ENCODE measurements around the gene POLK. TPM values are rescaled to one million over a fixed set of nuclear protein-coding genes. Genes with fewer than 3 reads are reported as not detected.

POLK gene
- total and polyA plus RNA-seq, 4 donors, result 8.1 to 58.4 (median 27.2) TPM

DNA sequence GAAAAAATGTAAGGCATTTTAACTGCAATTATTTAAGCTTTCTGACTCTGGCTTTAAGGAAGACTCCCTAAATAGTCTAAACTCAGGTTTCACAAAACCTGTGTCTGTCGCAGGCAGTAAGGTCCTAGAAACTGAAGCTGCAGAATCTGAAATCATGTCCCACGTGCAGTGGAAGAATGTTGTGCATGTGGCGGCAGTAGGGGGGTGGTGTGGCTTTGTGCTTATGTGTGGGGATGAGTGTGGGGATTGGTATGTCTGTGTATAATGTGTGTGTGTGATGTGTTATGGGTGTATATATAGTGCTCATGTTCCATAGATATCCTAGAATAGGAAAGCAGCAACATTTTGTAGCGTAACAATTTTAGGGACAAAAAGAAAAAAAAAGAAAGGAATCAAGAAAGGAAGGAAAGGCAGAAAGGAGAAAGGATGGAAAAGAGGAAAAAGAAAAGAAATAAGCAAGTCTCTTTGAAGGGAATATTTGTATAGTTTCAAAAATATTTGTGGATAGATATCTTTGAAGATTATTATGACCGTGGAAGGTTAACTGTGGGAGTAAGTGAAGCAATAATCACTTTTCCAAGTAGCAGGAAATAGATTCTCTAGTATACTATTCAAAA, 106.2 kb downstream of the POLK start:
- intact Hi-C loops (cut with DNase I), result no loop called here
- Histone ChIP-seq H3K4me1 (ENCODE audit: control insufficient read depth in 1 of 2, insufficient read depth in 2 of 2, low read length in 2 of 2) (no peaks in the 10 kb centered on the region), H3K4me3 (ENCODE audit: low read length in 2 of 2) (no peak overlapping the region), H3K27ac (ENCODE audit: low read depth in 1 of 2, low read length in 2 of 2) (no peak overlapping the region), H3K9me3 (ENCODE audit: control insufficient read depth, low read length) (no peaks in the 10 kb centered on the region), H3K36me3 (ENCODE audit: control insufficient read depth in 1 of 2, insufficient read depth in 2 of 2, low read length in 1 of 2) (no peaks in the 10 kb centered on the region), H3K27me3 (ENCODE audit: control insufficient read depth in 1 of 2, insufficient read depth in 2 of 2, low read length in 1 of 2) (no peaks in the 10 kb centered on the region)
- ATAC-seq (ENCODE audit: low FRiP score) (no peak), DNase-seq (no peak)
- 91% methylated on average over 5 of the region's 5 CpGs for WGBS, 2 donors

DNA sequence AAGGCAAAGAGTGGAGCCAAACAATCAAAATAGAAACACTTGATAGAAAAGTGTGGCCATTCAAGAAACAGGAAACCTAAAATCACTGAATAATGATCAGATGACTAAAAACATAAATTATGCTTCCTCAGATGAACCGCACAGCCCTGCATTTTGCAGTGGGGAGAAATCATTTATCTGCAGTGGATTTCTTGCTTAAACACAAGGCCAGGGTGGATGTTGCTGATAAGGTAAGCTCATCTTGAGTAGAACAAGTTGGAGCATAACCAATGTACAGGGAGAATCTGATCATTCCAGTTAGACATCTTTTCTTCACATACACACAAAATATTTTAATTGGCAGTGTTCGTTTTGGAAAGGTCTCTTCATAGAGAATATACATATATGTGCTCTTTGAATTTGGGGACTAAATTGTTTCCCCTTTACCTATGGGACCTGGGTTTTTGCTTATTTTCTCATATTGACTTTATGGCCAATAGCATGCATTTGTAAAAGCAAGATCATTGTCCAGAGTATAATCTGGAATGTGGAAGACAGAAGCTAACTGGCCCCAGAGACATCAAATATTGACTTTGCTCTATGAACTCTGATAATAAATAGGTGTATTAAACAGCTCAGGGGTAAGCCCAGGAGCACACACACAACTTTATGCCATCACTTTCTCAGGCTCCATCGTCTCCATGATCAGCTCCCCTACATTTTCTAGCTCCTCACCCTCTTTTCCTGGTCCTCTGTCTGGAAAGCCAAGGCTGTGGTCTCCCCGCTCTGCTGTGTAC, 108.7 kb downstream of the POLK start:
- intact Hi-C loops (cut with DNase I), result no loop called here
- WGBS, 2 donors, result 87 to 92% methylated on average over 4 of the region's 4 CpGs
- Histone ChIP-seq H3K27ac (ENCODE audit: low read depth in 1 of 2, low read length in 2 of 2) (no peak overlapping the region), H3K4me3 (ENCODE audit: low read length in 2 of 2) (no peak overlapping the region), H3K9me3 (ENCODE audit: control insufficient read depth, low read length) (no peaks in the 10 kb centered on the region), H3K4me1 (ENCODE audit: control insufficient read depth in 1 of 2, insufficient read depth in 2 of 2, low read length in 2 of 2) (no peaks in the 10 kb centered on the region), H3K36me3 (ENCODE audit: control insufficient read depth in 1 of 2, insufficient read depth in 2 of 2, low read length in 1 of 2) (no peaks in the 10 kb centered on the region), H3K27me3 (ENCODE audit: control insufficient read depth in 1 of 2, insufficient read depth in 2 of 2, low read length in 1 of 2) (no peaks in the 10 kb centered on the region)
- DNase-seq (no peak), ATAC-seq (ENCODE audit: low FRiP score) (no peak)

DNA sequence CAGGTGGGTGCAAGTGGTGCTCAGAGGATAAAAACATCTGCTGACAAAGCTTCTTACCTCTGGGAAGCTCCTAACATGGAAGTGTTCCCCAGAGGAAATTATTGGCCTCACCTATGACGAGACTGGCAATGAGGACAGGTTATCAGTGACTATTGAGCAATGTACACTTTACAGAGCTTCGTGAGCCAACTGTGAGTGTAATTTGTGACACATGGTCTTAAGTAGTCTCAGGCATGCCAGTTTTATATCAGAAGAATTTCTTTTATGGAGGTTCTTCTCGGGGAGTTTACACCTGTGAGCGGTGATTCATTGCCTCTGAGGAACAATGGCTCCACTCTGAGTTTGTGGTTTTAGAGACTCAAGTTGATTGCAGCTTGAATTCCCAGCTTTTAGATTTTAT, 110.9 kb downstream of the POLK start:
- ATAC-seq (ENCODE audit: low FRiP score) (no peak), DNase-seq (no peak)
- Histone ChIP-seq H3K4me3 (ENCODE audit: low read length in 2 of 2) (no peak overlapping the region), H3K27me3 (ENCODE audit: control insufficient read depth in 1 of 2, insufficient read depth in 2 of 2, low read length in 1 of 2) (no peaks in the 10 kb centered on the region), H3K27ac (ENCODE audit: low read depth in 1 of 2, low read length in 2 of 2) (no peak overlapping the region), H3K4me1 (ENCODE audit: control insufficient read depth in 1 of 2, insufficient read depth in 2 of 2, low read length in 2 of 2) (no peaks in the 10 kb centered on the region), H3K9me3 (ENCODE audit: control insufficient read depth, low read length) (no peaks in the 10 kb centered on the region), H3K36me3 (ENCODE audit: control insufficient read depth in 1 of 2, insufficient read depth in 2 of 2, low read length in 1 of 2) (peaks cover 0 to 5% of the 10 kb centered on the region in 2 donors)
- intact Hi-C loops (cut with DNase I), result no loop called here
- WGBS, 2 donors, result 93 to 96% methylated on average over 4 of the region's 4 CpGs

DNA sequence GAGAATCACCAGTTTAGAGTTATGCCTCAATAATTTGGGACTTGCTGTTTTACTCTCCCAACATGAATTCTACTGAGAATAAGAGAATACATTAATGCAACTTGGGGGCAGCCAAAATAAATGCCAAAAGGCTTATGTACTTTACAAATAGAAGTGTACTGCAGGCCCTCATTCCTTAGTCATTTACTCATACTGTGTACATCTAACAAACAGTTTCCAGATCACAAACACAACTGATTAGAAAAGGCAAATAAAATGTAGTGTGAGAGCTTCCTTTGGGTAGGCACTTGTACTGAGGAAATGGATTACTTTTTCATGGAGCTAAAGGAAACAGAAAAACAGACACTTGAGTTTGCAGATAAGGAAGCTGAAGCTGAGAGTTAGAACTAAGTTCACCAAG, 112.2 kb downstream of the POLK start:
- H3K9me3 ChIP-seq (ENCODE audit: control insufficient read depth, low read length), result peaks cover 1% of the 10 kb centered on the region
- DNase-seq, result no peak
- intact Hi-C loops (cut with DNase I), result no loop called here
- H3K4me1 ChIP-seq (ENCODE audit: control insufficient read depth in 1 of 2, insufficient read depth in 2 of 2, low read length in 2 of 2), result no peaks in the 10 kb centered on the region
- peaks cover 0 to 5% of the 10 kb centered on the region in 2 donors for H3K36me3 ChIP-seq (ENCODE audit: control insufficient read depth in 1 of 2, insufficient read depth in 2 of 2, low read length in 1 of 2)
- no peak overlapping the region for H3K27ac ChIP-seq (ENCODE audit: low read depth in 1 of 2, low read length in 2 of 2)
- H3K27me3 ChIP-seq (ENCODE audit: control insufficient read depth in 1 of 2, insufficient read depth in 2 of 2, low read length in 1 of 2), result no peaks in the 10 kb centered on the region
- no peak overlapping the region for H3K4me3 ChIP-seq (ENCODE audit: low read length in 2 of 2)
- no peak for ATAC-seq (ENCODE audit: low FRiP score)

DNA sequence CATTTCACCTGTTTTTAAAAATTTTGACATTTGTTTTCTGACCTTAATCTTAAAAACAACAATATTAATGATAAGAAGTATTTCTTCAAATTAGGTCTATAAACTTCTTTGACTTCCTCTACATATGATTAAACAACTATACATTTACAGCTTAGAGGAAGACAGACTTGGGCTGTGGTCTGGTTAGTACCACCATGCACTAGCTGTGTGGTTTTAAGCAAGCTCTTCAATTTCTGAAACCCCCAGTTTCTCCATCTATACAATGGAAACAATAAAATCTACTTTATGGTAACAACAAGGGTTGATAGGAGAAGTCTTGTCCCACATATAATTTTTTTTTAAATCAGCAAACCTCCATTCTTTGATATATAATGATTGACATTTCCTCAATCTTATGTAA, 115.3 kb downstream of the POLK start:
- Histone ChIP-seq H3K36me3 (ENCODE audit: control insufficient read depth in 1 of 2, insufficient read depth in 2 of 2, low read length in 1 of 2) (peaks cover 0 to 5% of the 10 kb centered on the region in 2 donors), H3K4me3 (ENCODE audit: low read length in 2 of 2) (no peak overlapping the region), H3K4me1 (ENCODE audit: control insufficient read depth in 1 of 2, insufficient read depth in 2 of 2, low read length in 2 of 2) (no peaks in the 10 kb centered on the region), H3K9me3 (ENCODE audit: control insufficient read depth, low read length) (peaks cover 1% of the 10 kb centered on the region), H3K27ac (ENCODE audit: low read depth in 1 of 2, low read length in 2 of 2) (no peak overlapping the region), H3K27me3 (ENCODE audit: control insufficient read depth in 1 of 2, insufficient read depth in 2 of 2, low read length in 1 of 2) (no peaks in the 10 kb centered on the region)
- no peak for ATAC-seq (ENCODE audit: low FRiP score)
- DNase-seq, result no peak
- intact Hi-C loops (cut with DNase I), result no loop called here

DNA sequence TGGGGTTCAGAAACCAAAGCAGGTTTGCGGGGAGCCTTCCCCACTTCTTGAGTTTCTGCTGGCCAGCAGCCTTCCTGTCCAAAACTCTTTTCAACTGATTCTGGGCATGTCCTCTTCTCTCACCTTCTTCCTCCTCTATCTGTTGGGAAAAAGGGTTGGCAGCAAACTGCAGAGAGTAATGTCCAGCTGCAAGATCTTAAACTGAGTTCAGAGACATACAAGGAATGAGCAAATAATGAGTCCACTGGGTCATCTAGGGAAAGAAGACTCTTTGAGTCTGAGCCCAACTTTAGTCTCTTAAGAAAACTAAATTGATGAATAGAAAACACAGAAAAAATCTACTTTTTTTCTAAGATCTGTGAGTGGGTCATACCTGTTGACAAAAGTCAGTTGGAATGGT, 116.1 kb downstream of the POLK start:
- intact Hi-C loops (cut with DNase I), result no loop called here
- Histone ChIP-seq H3K4me1 (ENCODE audit: control insufficient read depth in 1 of 2, insufficient read depth in 2 of 2, low read length in 2 of 2) (no peaks in the 10 kb centered on the region), H3K27me3 (ENCODE audit: control insufficient read depth in 1 of 2, insufficient read depth in 2 of 2, low read length in 1 of 2) (no peaks in the 10 kb centered on the region), H3K36me3 (ENCODE audit: control insufficient read depth in 1 of 2, insufficient read depth in 2 of 2, low read length in 1 of 2) (peaks cover 0 to 5% of the 10 kb centered on the region in 2 donors), H3K4me3 (ENCODE audit: low read length in 2 of 2) (no peak overlapping the region), H3K9me3 (ENCODE audit: control insufficient read depth, low read length) (peaks cover 1% of the 10 kb centered on the region), H3K27ac (ENCODE audit: low read depth in 1 of 2, low read length in 2 of 2) (no peak overlapping the region)
- no peak for DNase-seq
- ATAC-seq (ENCODE audit: low FRiP score), result no peak
- WGBS, 2 donors, result 95 to 100% methylated on average over 1 of the region's 1 CpG

DNA sequence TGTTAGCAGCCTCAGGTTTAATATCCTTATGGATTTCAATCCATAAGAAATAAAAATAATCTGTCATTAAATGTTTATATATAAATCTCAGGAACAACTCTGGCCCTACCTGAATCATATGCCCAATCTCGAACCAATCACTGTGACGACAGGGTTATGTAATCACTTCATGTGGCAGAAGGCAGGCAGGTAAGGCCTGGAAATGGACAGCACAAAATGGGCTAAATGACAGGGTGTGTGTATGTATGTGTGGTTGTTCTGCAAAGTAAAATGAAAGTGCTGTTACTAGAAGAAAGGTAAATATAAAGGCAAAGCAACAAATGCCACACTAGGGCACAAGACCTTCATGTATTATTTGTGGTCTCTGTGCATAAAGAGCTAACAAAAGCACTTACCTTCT, 119.2 kb downstream of the POLK start:
- intact Hi-C loops (cut with DNase I), result no loop called here
- no peak for DNase-seq
- Histone ChIP-seq H3K4me3 (ENCODE audit: low read length in 2 of 2) (no peak overlapping the region), H3K9me3 (ENCODE audit: control insufficient read depth, low read length) (peaks cover 1% of the 10 kb centered on the region), H3K36me3 (ENCODE audit: control insufficient read depth in 1 of 2, insufficient read depth in 2 of 2, low read length in 1 of 2) (peaks cover 0 to 3% of the 10 kb centered on the region in 2 donors), H3K27ac (ENCODE audit: low read depth in 1 of 2, low read length in 2 of 2) (no peak overlapping the region), H3K27me3 (ENCODE audit: control insufficient read depth in 1 of 2, insufficient read depth in 2 of 2, low read length in 1 of 2) (no peaks in the 10 kb centered on the region), H3K4me1 (ENCODE audit: control insufficient read depth in 1 of 2, insufficient read depth in 2 of 2, low read length in 2 of 2) (no peaks in the 10 kb centered on the region)
- 95 to 97% methylated on average over 2 of the region's 2 CpGs for WGBS, 2 donors
- no peak for ATAC-seq (ENCODE audit: low FRiP score)

DNA sequence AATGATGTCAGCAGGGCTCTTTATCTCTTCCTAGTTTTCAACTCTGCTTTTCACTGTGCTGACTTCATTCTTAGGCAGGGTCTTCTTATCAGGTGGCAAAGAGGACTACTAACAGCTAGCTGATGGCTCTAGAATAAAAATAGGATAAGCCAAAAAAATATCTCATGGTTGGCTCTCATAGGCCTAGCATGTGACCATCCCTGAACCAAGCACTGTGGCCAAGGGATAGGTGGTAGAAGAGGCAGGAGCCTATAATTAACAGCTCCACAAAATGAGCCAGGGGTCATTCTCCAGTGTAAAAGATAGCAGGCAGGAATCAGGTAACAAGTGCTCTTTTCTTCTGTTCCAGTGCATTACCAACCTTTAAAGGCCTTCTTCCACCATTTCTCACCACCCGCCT, 120.6 kb downstream of the POLK start:
- Histone ChIP-seq H3K4me1 (ENCODE audit: control insufficient read depth in 1 of 2, insufficient read depth in 2 of 2, low read length in 2 of 2) (no peaks in the 10 kb centered on the region), H3K9me3 (ENCODE audit: control insufficient read depth, low read length) (peaks cover 1% of the 10 kb centered on the region), H3K27me3 (ENCODE audit: control insufficient read depth in 1 of 2, insufficient read depth in 2 of 2, low read length in 1 of 2) (no peaks in the 10 kb centered on the region), H3K36me3 (ENCODE audit: control insufficient read depth in 1 of 2, insufficient read depth in 2 of 2, low read length in 1 of 2) (peaks cover 0 to 2% of the 10 kb centered on the region in 2 donors), H3K4me3 (ENCODE audit: low read length in 2 of 2) (no peak overlapping the region), H3K27ac (ENCODE audit: low read depth in 1 of 2, low read length in 2 of 2) (no peak overlapping the region)
- ATAC-seq (ENCODE audit: low FRiP score) (no peak), DNase-seq (no peak)
- intact Hi-C loops (cut with DNase I), result no loop called here
- WGBS, 2 donors, result 93 to 99% methylated on average over 1 of the region's 1 CpG

DNA sequence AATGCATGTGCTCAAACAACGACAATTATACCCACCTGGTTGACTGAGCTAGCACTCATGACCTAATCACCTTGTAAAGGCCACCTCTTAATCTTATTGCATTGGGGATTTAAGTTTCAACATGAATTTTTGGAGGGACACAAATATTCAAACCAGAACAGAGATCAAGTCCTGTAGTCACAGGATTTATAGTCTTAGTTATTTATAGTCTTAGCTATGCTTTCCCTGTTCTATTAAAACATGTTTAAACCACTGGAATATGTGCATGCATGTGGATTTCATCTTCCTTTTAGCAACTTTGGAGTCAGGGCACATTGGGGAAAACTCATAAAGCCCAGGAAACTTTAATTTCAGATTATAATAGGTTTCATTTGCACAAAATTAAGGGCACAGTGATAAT, 126.3 kb downstream of the POLK start:
- 27 to 69% methylated on average over 1 of the region's 1 CpG for WGBS, 2 donors
- Histone ChIP-seq H3K4me1 (ENCODE audit: control insufficient read depth in 1 of 2, insufficient read depth in 2 of 2, low read length in 2 of 2) (no peaks in the 10 kb centered on the region), H3K27ac (ENCODE audit: low read depth in 1 of 2, low read length in 2 of 2) (no peak overlapping the region), H3K27me3 (ENCODE audit: control insufficient read depth in 1 of 2, insufficient read depth in 2 of 2, low read length in 1 of 2) (no peaks in the 10 kb centered on the region), H3K9me3 (ENCODE audit: control insufficient read depth, low read length) (no peaks in the 10 kb centered on the region), H3K4me3 (ENCODE audit: low read length in 2 of 2) (no peak overlapping the region), H3K36me3 (ENCODE audit: control insufficient read depth in 1 of 2, insufficient read depth in 2 of 2, low read length in 1 of 2) (peaks cover 0 to 2% of the 10 kb centered on the region in 2 donors)
- no peak for DNase-seq
- ATAC-seq (ENCODE audit: low FRiP score), result no peak
- intact Hi-C loops (cut with DNase I), result no loop called here
